GM23248 (cell line): ENCODE measurements around the gene GRP. TPM values are rescaled to one million over a fixed set of nuclear protein-coding genes. Genes with fewer than 3 reads are reported as not detected.

Source experiments
- DNase-seq: peaks from one replicate; pipeline ENCODE4 v3.0.0-alpha.2; 2015
- H2AFZ ChIP-seq: fragments of 200-600 bp; sonication (generic); 2 replicates; pipeline ENCODE4 v1.6.1; 2016; ENCODE audit warnings: antibody characterized with exemption
- H3F3A ChIP-seq: fragments of 200-600 bp; sonication (generic); 2 replicates; pipeline ENCODE4 v1.6.1; 2016; ENCODE audit warnings: mild to moderate bottlenecking, antibody characterized with exemption, mixed run types; ENCODE audit not compliant: insufficient read depth
- H3K27ac ChIP-seq: fragments of 200-600 bp; sonication (generic); 2 replicates; pipeline ENCODE4 v1.5.1; 2016; ENCODE audit warnings: mild to moderate bottlenecking
- H3K27me3 ChIP-seq: fragments of 200-600 bp; sonication (generic); replicated peaks from 2 replicates; pipeline ENCODE4 v1.6.1; 2016; ENCODE audit warnings: mild to moderate bottlenecking; ENCODE audit not compliant: insufficient read depth
- H3K36me3 ChIP-seq: fragments of 200-600 bp; sonication (generic); 2 replicates; pipeline ENCODE4 v1.6.1; 2016; ENCODE audit warnings: low read depth, mild to moderate bottlenecking
- H3K4me1 ChIP-seq: fragments of 200-600 bp; sonication (generic); 2 replicates; pipeline ENCODE4 v1.6.1; 2016; ENCODE audit warnings: mild to moderate bottlenecking; ENCODE audit not compliant: insufficient read depth
- H3K4me2 ChIP-seq: fragments of 200-600 bp; sonication (generic); one replicate; pipeline ENCODE4 v1.6.1; 2016; ENCODE audit warnings: mild to moderate bottlenecking; ENCODE audit not compliant: unreplicated experiment
- H3K4me3 ChIP-seq: fragments of 200-600 bp; sonication (generic); 2 replicates; pipeline ENCODE4 v1.5.1; 2016; ENCODE audit warnings: mild to moderate bottlenecking
- H3K79me2 ChIP-seq: fragments of 200-600 bp; sonication (generic); 2 replicates; pipeline ENCODE4 v1.6.1; 2016; ENCODE audit warnings: mild to moderate bottlenecking; ENCODE audit not compliant: insufficient read depth
- H3K9ac ChIP-seq: fragments of 200-600 bp; sonication (generic); 2 replicates; pipeline ENCODE4 v1.6.1; 2016; ENCODE audit warnings: mild to moderate bottlenecking
- H3K9me2 ChIP-seq: fragments of 200-600 bp; sonication (generic); 2 replicates; pipeline ENCODE4 v1.6.1; 2016; ENCODE audit warnings: mixed run types, mild to moderate bottlenecking, moderate library complexity; ENCODE audit not compliant: insufficient read depth
- H3K9me3 ChIP-seq: fragments of 200-600 bp; sonication (generic); one replicate; pipeline ENCODE4 v1.6.1; 2017; ENCODE audit warnings: low read depth
- H4K20me1 ChIP-seq: fragments of 200-600 bp; sonication (generic); 2 replicates; pipeline ENCODE4 v1.6.0; 2016; ENCODE audit not compliant: insufficient read depth
- EZH2 ChIP-seq: fragments of 200-600 bp; sonication (generic); IDR thresholded peaks from 2 replicates; pipeline ENCODE4 v1.6.1; 2018; ENCODE audit warnings: antibody characterized with exemption, mild to moderate bottlenecking; ENCODE audit not compliant: insufficient read depth, poor library complexity, severe bottlenecking
- EZH2phosphoT487 ChIP-seq: fragments of 200-600 bp; sonication (generic); IDR thresholded peaks from 2 replicates; pipeline ENCODE4 v1.6.1; 2018; ENCODE audit warnings: antibody characterized with exemption, moderate library complexity, mild to moderate bottlenecking, low read depth; ENCODE audit not compliant: insufficient read depth
- WGBS, 2 experiments: methylation state at CpG; one replicate each; pipeline ENCODE4 v1.1.6; 2015 to 2017; ENCODE audit warnings: low lambda C conversion rate in 2 of 2, low coverage in 1 of 2; ENCODE audit errors: missing lambda C conversion rate in 2 of 2; 5-methylcytosine and 5-hydroxymethylcytosine counted together
- in situ Hi-C: fragments of 300-500 bp; cut with MboI; formaldehyde crosslinking; loops from 2 replicates; pipeline ENCODE4 v1.15.0; 2020
- polyA plus RNA-seq: library from polyadenylated mRNA; unstranded; fragments of >200 nt; fragmentation: Nextera tagmentation; extraction: Ambion mirVana; gene quantifications from 2 replicates; pipeline ENCODE4 v1.2.1, GENCODE V29; 2016
- total RNA-seq: library from RNA; depleted of rRNA; stranded (reverse); fragments of >200 nt; shearing (Covaris generic); gene quantifications from 2 replicates; pipeline ENCODE4 v1.2.3, GENCODE V29; 2014

GRP gene
- total and polyA plus RNA-seq, 2 experiments from 2014 or later, result not detected

DNA sequence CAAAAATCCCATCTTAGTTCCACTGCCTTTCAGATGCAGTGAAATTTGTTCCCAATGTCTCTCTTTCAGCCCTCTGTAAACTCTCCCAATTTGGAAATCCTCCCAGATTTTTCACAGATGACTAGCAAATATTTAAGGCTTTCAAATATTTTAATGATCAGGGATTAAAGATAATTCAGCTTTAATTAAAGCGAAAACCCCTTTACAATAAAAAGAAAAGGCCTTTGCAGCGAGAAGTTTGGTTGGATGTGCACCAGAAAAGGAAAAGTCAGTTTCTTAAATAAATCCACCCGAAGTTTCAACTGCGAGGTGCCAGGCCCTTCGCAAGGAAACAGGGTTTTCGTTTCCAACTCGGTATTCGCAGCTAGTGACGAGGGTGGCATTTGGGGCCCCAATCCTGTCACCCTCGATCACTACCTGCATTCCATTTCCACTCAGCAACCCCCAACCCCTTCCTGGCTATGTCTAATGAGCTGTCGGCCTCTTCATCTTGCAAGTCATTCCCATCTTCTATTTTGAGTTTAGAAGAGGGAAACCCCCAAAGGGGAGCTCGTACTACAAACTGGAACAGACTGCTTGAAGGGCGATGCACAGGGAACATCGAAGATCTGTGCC, 51.8 kb downstream of the GRP start:
- Histone ChIP-seq H3F3A (no peaks in the 10 kb centered on the region; the same call in 1 of the 2 replicates), H2AFZ (no peak overlapping the region)
- in situ Hi-C loops, result no loop called here

DNA sequence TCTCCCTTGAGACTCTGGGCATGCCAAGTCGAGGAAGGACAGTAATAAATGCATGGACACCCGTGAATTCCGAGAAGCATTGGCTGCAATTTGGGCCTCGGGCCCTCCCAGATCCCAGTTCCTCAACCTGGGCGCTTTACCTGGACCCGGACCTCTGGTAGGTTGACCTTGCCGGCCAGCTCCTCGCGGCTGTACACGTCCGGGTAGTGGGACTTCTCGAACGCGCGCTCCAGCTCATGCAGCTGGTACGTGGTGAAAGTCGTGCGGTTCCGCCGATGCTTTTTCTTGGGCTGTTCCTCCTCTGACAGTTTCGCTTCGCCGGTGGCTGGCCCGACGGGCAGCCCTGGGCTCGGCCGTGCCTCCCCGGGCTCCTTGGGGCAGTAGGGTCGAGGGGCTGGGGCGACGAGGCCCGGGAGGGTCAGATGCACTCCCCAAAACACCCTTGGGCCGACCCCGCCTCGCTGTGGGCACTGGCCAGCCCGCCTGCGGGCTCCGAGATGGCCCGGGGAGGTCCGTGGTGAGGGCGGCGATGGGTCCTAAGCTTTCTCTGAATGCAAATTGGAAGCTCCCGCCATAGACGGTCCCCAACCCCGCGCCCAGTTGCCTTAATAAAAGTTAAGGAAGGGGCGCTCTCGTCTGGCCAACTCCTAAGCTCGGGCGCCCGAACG, 52.4 kb downstream of the GRP start:
- no peak overlapping the region for H2AFZ ChIP-seq
- no peaks in the 10 kb centered on the region for H3F3A ChIP-seq
- H3K27ac ChIP-seq, result no peak overlapping the region
- H3K79me2 ChIP-seq, result no peaks in the 10 kb centered on the region
- no peaks in the 10 kb centered on the region for H4K20me1 ChIP-seq
- H3K27me3 ChIP-seq, result peaks cover 93% of the 10 kb centered on the region
- no peak; the same call in 1 of the 2 replicates for TF ChIP-seq EZH2phosphoT487
- TF ChIP-seq EZH2, result peak; percentile 15
- peak; percentile 52 for DNase-seq
- peak overlapping the region; percentile 46; the same call in 1 of the 2 replicates for H3K4me3 ChIP-seq
- H3K36me3 ChIP-seq, result no peaks in the 10 kb centered on the region
- H3K9ac ChIP-seq, result no peak overlapping the region
- no peaks in the 10 kb centered on the region for H3K9me3 ChIP-seq
- 4 to 5% methylated on average over 48 of the region's 52 CpGs for WGBS, 2 experiments
- in situ Hi-C loops, result no loop called here
- H3K9me2 ChIP-seq, result no peaks in the 10 kb centered on the region
- H3K4me2 ChIP-seq, result no peak overlapping the region
- no peaks in the 10 kb centered on the region for H3K4me1 ChIP-seq

More for the DNA sequence above, 51.8 kb downstream of the GRP start:
- Histone ChIP-seq H3K27ac (no peak overlapping the region), H3K9ac (no peak overlapping the region), H3K4me1 (no peaks in the 10 kb centered on the region), H3K36me3 (no peaks in the 10 kb centered on the region), H4K20me1 (no peaks in the 10 kb centered on the region), H3K9me2 (no peaks in the 10 kb centered on the region), H3K27me3 (peaks cover 94% of the 10 kb centered on the region), H3K79me2 (no peaks in the 10 kb centered on the region), H3K9me3 (no peaks in the 10 kb centered on the region), H3K4me3 (no peak overlapping the region), H3K4me2 (no peak overlapping the region)
- WGBS, 2 experiments, result 49 to 54% methylated on average over 14 of the region's 14 CpGs
- TF ChIP-seq EZH2 (peak; percentile 51), EZH2phosphoT487 (peak; percentile 72; the same call in 1 of the 2 replicates)
- DNase-seq, result no peak

DNA sequence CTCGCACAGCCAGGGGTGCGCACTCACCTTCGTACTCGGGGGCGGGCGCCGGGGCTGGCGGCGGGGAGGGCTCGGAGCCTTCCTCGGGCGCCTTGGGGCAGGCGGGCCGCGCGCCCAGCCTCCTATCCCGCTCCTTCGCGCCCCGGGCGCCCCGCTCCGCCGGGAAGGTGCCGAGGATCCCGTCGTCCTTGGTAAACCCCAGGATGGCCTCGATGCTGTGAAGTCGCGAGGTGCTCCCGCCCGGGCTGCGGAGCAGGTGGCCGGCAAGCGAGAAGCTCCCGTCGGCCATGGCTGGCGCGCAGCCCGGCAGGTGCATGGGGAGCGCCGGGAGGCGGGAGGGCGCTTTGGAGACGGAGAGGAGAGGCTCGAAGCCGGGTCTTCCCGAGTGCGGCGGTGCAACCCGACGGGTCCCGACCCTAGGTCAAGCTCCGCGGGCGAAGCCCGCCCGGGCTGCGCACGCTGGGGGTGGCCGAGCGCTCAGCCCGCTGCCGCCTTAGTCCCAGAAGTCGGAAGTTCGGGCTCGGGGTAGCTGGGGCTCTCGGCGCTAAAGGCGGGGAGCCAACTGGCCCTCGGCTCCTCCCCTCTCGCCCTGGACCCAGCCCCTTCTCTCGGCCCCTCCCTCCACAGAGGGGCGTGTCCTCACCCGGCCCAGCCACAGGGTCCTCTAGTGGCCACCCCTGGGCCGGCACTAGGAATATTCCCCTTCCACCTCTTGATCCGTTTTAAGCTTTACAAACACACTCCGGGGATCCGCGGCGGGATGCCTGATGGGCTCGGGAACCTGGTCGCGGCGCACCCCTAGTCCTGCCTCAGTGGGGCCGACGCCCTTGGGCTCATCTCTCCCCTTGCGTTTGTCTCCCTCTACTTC, 53.2 kb downstream of the GRP start, which contains the start of gene RAX:
TSS of gene RAX (minus strand) at position 564 of the 868 bp plus-strand sequence. CDS start at position 316, 248 bp downstream.
- no peaks in the 10 kb centered on the region for H3K79me2 ChIP-seq
- no peaks in the 10 kb centered on the region for H3K36me3 ChIP-seq
- peak within 1 kb of the TSS; percentile 46; the same call in 1 of the 2 replicates for H3K4me3 ChIP-seq
- peaks cover 92% of the 10 kb centered on the region for H3K27me3 ChIP-seq
- H3K9me3 ChIP-seq, result no peaks in the 10 kb centered on the region
- H3K9ac ChIP-seq, result no peak within 1 kb of the TSS
- no peaks in the 10 kb centered on the region for H4K20me1 ChIP-seq
- peak; percentile 35 for DNase-seq
- in situ Hi-C loops, result no loop called here
- no peaks in the 10 kb centered on the region for H3K9me2 ChIP-seq
- no peak within 1 kb of the TSS for H3K4me2 ChIP-seq
- H3K4me1 ChIP-seq, result no peaks in the 10 kb centered on the region
- no peaks in the 10 kb centered on the region for H3F3A ChIP-seq
- no peak within 1 kb of the TSS for H3K27ac ChIP-seq
- TF ChIP-seq EZH2phosphoT487 (no peak), EZH2 (peak; percentile 85)
- 3% methylated on average over 62 to 67 of the region's 88 CpGs for WGBS, 2 experiments
- H2AFZ ChIP-seq, result no peak within 1 kb of the TSS
